Bronchial epithelial cell (primary cell): ENCODE results near the gene KCNK4. TPM values are rescaled to one million over a fixed set of nuclear protein-coding genes. Genes with fewer than 3 reads are reported as not detected.

Experiments used
- DNase-seq: peaks from one replicate; pipeline ENCODE4 v3.0.0-alpha.2; 2010; ENCODE audit warnings: low read depth
- FAIRE-seq: peaks from 2 replicates; lab custom pipeline; 2011; peaks lifted over from hg19 to GRCh38; lab: Jason Lieb, UNC
- H3K27me3 ChIP-seq: 2 replicates; pipeline ENCODE4 v1.5.1; 2011; ENCODE audit warnings: low read length; ENCODE audit not compliant: control insufficient read depth, insufficient read depth
- H3K36me3 ChIP-seq: 2 replicates; pipeline ENCODE4 v1.5.1; 2011; ENCODE audit warnings: low read length; ENCODE audit not compliant: control insufficient read depth, insufficient read depth
- H3K4me3 ChIP-seq: 2 replicates; pipeline ENCODE4 v1.5.1; 2011; ENCODE audit warnings: mild to moderate bottlenecking, low read depth, low read length, control low read depth
- total RNA-seq: library from RNA; depleted of rRNA; stranded (reverse); fragments of >200 nt; gene quantifications from 2 replicates; pipeline ENCODE4 v1.2.1, GENCODE V29; 2014
- TF ChIP-seq, protein P1 (sequence below): IDR thresholded peaks from 2 replicates; pipeline ENCODE4 v1.5.1; 2011; ENCODE audit warnings: mild to moderate bottlenecking, moderate library complexity, low read length, control low read depth, inconsistent platforms; ENCODE audit not compliant: insufficient read depth, severe bottlenecking

The KCNK4 gene
- total RNA-seq, 1 donor from 2014 or later = under 0.01 TPM

DNA sequence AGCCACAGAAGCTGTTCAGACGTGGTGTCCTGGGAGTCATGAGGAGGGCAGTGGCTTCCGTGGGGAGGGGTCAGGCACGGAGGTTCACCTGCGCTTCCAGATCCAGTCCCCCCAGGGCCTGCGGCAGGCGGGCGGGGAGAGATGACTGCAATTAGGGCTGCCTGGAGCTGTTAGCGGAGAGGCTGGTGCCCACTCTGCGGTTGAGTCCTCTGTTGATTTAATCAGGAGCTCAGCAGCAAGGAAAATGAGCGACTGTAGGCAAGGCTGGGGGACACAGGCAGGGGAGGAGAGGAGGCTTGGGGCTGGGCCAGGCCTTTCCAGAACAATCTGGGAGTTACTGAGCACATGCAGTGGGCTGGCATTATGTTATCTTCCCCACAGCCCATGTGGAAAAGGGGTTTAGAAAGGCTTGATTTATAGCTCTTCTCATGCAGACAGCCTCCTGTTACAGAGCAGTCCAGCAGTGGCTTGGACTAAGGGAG, 26.7 kb upstream of the KCNK4 start:
- no peak for FAIRE-seq
- no peaks in the 10 kb centered on the region for H3K27me3 ChIP-seq
- TF ChIP-seq, protein P1, sequence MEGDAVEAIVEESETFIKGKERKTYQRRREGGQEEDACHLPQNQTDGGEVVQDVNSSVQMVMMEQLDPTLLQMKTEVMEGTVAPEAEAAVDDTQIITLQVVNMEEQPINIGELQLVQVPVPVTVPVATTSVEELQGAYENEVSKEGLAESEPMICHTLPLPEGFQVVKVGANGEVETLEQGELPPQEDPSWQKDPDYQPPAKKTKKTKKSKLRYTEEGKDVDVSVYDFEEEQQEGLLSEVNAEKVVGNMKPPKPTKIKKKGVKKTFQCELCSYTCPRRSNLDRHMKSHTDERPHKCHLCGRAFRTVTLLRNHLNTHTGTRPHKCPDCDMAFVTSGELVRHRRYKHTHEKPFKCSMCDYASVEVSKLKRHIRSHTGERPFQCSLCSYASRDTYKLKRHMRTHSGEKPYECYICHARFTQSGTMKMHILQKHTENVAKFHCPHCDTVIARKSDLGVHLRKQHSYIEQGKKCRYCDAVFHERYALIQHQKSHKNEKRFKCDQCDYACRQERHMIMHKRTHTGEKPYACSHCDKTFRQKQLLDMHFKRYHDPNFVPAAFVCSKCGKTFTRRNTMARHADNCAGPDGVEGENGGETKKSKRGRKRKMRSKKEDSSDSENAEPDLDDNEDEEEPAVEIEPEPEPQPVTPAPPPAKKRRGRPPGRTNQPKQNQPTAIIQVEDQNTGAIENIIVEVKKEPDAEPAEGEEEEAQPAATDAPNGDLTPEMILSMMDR = no peak
- H3K4me3 ChIP-seq = no peak overlapping the region
- peaks cover 51% of the 10 kb centered on the region for H3K36me3 ChIP-seq
- no peak for DNase-seq

DNA sequence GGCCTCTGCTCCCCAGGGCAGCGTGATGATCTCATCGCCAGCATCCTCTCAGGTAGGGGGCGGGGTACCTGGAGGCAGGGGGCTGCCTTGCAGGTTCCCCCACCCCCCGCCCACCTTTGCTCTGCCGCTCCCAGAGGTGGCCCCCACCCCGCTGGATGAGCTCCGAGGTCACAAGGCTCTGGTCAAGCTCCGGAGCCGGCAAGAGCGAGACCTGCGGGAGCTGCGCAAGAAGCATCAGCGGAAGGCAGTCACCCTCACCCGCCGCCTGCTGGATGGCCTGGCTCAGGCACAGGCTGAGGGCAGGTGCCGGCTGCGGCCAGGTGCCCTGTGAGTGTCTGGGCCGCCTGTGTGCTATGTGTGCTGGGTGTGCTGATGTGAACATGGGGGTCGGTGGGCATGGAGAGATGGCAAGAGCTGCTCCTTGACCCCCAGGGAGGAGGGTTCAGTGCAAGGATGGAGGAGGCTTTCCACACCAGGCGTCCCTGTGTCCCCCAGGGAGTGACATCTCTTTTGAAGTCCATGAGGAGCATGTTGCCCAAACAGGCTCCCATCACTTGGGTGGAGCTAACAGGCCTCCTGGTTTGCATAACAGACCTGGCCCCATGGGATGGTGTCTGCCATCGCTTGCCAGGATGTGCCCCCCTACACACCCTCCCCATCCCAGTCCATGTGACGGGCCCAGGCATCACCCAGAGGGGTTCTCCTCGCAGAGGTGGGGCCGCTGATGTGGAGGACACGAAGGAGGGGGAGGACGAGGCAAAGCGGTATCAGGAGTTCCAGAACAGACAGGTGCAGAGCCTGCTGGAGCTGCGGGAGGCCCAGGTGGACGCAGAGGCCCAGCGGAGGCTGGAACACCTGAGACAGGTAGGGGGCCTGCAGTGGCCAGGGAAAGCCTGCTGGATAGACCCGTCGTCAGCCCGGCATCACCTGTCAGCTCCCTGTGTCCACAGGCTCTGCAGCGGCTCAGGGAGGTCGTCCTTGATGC, 25.6 kb upstream of the KCNK4 start:
- TF ChIP-seq, protein P1 = no peak
- H3K36me3 ChIP-seq = peaks cover 47% of the 10 kb centered on the region
- no peak overlapping the region for H3K4me3 ChIP-seq
- no peaks in the 10 kb centered on the region for H3K27me3 ChIP-seq
- FAIRE-seq (no peak), DNase-seq (no peak)

DNA sequence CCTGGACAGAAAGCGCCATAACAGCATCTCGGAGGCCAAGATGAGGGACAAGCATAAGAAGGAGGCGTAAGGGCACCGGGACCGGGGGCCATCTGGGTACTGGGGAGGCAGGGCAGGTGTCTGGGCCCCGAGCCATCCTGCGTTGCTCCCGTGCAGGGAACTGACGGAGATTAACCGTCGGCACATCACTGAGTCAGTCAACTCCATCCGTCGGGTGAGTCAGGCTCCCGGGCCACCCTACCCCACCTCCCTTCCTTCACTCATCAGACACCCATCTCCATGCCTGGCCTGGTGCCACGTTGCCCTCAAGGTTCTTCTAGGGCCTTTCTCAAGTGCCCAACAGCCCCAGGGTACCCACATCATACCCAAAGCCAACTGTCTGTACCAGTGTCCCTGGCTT, 24.8 kb upstream of the KCNK4 start:
- H3K36me3 ChIP-seq = peaks cover 43% of the 10 kb centered on the region
- H3K4me3 ChIP-seq = no peak overlapping the region
- TF ChIP-seq, protein P1 = no peak
- FAIRE-seq (no peak), DNase-seq (peak; percentile 61)
- no peaks in the 10 kb centered on the region for H3K27me3 ChIP-seq

DNA sequence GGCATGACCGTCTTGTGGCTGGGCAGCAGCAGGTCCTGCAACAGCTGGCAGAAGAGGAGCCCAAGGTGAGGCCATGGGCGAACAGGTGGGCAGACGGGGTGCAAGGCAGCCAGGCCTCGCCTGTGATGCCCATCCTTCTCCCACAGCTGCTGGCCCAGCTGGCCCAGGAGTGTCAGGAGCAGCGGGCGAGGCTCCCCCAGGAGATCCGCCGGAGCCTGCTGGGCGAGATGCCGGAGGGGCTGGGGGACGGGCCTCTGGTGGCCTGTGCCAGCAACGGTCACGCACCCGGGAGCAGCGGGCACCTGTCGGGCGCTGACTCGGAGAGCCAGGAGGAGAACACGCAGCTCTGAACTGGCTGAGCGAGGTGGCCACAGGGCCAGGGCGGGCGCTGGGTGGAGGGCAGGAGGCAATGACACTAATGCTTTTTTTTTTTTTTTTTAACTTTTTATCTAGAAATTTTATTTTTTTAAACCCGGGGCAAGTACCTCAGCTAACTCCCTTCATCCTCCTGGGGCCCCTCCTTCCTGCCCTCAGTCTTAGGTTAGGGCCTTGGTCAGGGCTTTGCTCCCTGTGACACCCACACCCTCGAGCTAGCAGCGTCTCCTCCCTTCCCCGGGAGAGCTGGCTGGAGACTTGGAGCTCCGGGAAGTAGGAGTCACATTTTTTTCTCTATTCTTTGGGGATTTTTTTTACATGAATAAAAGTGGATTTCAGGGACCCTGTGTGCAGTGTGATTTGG, 23.7 kb upstream of the KCNK4 start:
- H3K27me3 ChIP-seq = no peaks in the 10 kb centered on the region
- DNase-seq (no peak), FAIRE-seq (no peak)
- H3K4me3 ChIP-seq = no peak overlapping the region
- peaks cover 37% of the 10 kb centered on the region for H3K36me3 ChIP-seq
- TF ChIP-seq, protein P1 = no peak

DNA sequence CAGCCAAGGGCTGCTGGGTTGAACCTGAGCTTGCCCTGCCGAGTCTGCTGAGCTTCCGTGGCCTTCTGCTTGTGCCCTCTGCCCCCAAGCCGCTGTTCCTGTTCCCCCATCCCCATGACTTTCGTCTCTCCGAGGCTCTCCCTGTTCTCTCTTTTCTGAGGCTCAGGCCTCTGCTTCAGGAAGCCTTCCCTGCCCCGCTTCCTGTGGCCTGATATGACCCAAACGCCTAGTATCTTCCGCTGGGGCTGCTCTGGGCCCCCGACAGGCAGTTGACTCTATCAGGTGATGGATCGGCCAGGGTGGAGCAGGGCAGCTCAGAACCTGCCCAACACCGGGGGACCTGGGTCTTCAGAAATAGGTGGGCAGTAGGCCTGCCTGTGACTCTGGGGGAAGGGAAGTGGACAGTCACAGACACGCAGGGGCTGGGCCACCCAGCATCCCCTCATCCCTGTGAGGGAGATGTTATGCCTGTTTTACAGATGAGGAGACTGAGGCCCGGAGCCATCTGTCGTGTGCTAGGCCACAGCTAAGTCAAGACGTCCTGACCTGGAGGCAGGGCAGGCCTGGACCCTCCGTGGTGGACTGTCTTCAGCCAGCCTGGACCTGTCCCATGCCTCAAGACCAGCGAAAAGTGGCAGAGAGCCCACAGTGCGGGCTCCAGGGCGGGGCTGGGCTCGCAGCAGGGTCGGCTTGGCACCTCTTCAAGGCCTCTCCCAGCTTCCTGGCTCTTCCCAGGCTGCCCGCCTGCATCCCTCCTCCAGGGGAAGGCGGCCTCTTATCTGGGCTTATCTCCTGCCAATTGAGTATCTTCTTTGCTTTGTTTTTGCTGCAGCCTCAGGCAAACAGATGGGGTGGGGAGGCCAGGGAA, 22.8 kb upstream of the KCNK4 start:
- H3K36me3 ChIP-seq = peaks cover 29% of the 10 kb centered on the region
- H3K27me3 ChIP-seq = no peaks in the 10 kb centered on the region
- DNase-seq (peak; percentile 32), FAIRE-seq (no peak)
- no peak overlapping the region for H3K4me3 ChIP-seq
- TF ChIP-seq, protein P1 = no peak
